ENCODE measurements around the gene INMT.

The INMT gene

GRCh38 chr7:30733216-30733615 is 18.7 kb upstream of the INMT start:
- TF ChIP-seq EZH2phosphoT487 (IDR thresholded peaks at IDR 0.05; ENCODE audit: low read length): no peak
- no peak for TF ChIP-seq EZH2 (optimal IDR thresholded peaks at IDR 0.05; ENCODE audit: low read depth, low read length)
- no peak for TF ChIP-seq CTCF (IDR thresholded peaks at IDR 0.05; ENCODE audit: low read length)
- no peaks in the 10 kb centered on the region for H4K20me1 ChIP-seq (ENCODE audit: insufficient read depth, low read length)

GRCh38 chr7:30733691-30734090 is 18.2 kb upstream of the INMT start:
- Histone ChIP-seq H3K27me3 (replicated peaks; ENCODE audit: insufficient read depth, low read length) (no peaks in the 10 kb centered on the region), H3K36me3 (replicated peaks; ENCODE audit: insufficient read depth, low read length) (no peaks in the 10 kb centered on the region), H2AFZ (ENCODE audit: low read length) (no peak overlapping the region), H3K9me3 (replicated peaks; ENCODE audit: insufficient read depth, low read length) (no peaks in the 10 kb centered on the region), H3K4me3 (ENCODE audit: low read length) (no peak overlapping the region), H3K27ac (ENCODE audit: low read length) (no peak overlapping the region), H3K9me2 (replicated peaks; ENCODE audit: insufficient read depth, low read length) (no peaks in the 10 kb centered on the region), H3K9ac (ENCODE audit: low read length) (no peak overlapping the region), H4K20me1 (ENCODE audit: insufficient read depth, low read length) (no peaks in the 10 kb centered on the region), H3K4me1 (ENCODE audit: low read length) (peaks cover 4% of the 10 kb centered on the region; the same call in 1 of the 2 replicates), H3F3A (ENCODE audit: insufficient read depth, low read length) (no peaks in the 10 kb centered on the region), H3K79me2 (ENCODE audit: low read length) (no peaks in the 10 kb centered on the region), H3K4me2 (ENCODE audit: low read depth, low read length) (no peak overlapping the region)
- no peak for DNase-seq
- no peak for TF ChIP-seq EZH2 (optimal IDR thresholded peaks at IDR 0.05; ENCODE audit: low read depth, low read length)
- TF ChIP-seq CTCF (IDR thresholded peaks at IDR 0.05; ENCODE audit: low read length): no peak
- TF ChIP-seq EZH2phosphoT487 (IDR thresholded peaks at IDR 0.05; ENCODE audit: low read length): no peak

More at GRCh38 chr7:30733216-30733615, 18.7 kb upstream of the INMT start:
- no peak overlapping the region for H3K9ac ChIP-seq (ENCODE audit: low read length)
- no peak for DNase-seq
- H3K36me3 ChIP-seq (replicated peaks; ENCODE audit: insufficient read depth, low read length): no peaks in the 10 kb centered on the region
- H2AFZ ChIP-seq (ENCODE audit: low read length): no peak overlapping the region
- H3K4me1 ChIP-seq (ENCODE audit: low read length): peaks cover 3% of the 10 kb centered on the region; the same call in 1 of the 2 replicates
- no peak overlapping the region for H3K4me2 ChIP-seq (ENCODE audit: low read depth, low read length)
- no peak overlapping the region for H3K4me3 ChIP-seq (ENCODE audit: low read length)
- no peaks in the 10 kb centered on the region for H3K27me3 ChIP-seq (replicated peaks; ENCODE audit: insufficient read depth, low read length)
- no peaks in the 10 kb centered on the region for H3K9me2 ChIP-seq (replicated peaks; ENCODE audit: insufficient read depth, low read length)
- H3F3A ChIP-seq (ENCODE audit: insufficient read depth, low read length): no peaks in the 10 kb centered on the region
- H3K9me3 ChIP-seq (replicated peaks; ENCODE audit: insufficient read depth, low read length): no peaks in the 10 kb centered on the region
- no peaks in the 10 kb centered on the region for H3K79me2 ChIP-seq (ENCODE audit: low read length)
- H3K27ac ChIP-seq (ENCODE audit: low read length): no peak overlapping the region

- Histone ChIP-seq H3K4me2 (ENCODE audit: low read depth, low read length) (no peak overlapping the region), H3K36me3 (replicated peaks; ENCODE audit: insufficient read depth, low read length) (no peaks in the 10 kb centered on the region), H3K27ac (ENCODE audit: low read length) (no peak overlapping the region), H3K4me1 (ENCODE audit: low read length) (peaks cover 4% of the 10 kb centered on the region; the same call in 1 of the 2 replicates), H2AFZ (ENCODE audit: low read length) (no peak overlapping the region), H3K9ac (ENCODE audit: low read length) (no peak overlapping the region), H3K9me3 (replicated peaks; ENCODE audit: insufficient read depth, low read length) (no peaks in the 10 kb centered on the region), H3F3A (ENCODE audit: insufficient read depth, low read length) (no peaks in the 10 kb centered on the region), H3K79me2 (ENCODE audit: low read length) (no peaks in the 10 kb centered on the region), H3K9me2 (replicated peaks; ENCODE audit: insufficient read depth, low read length) (no peaks in the 10 kb centered on the region), H3K4me3 (ENCODE audit: low read length) (no peak overlapping the region), H3K27me3 (replicated peaks; ENCODE audit: insufficient read depth, low read length) (no peaks in the 10 kb centered on the region), H4K20me1 (ENCODE audit: insufficient read depth, low read length) (no peaks in the 10 kb centered on the region)
- TF ChIP-seq EZH2phosphoT487 (IDR thresholded peaks at IDR 0.05; ENCODE audit: low read length) (no peak), EZH2 (optimal IDR thresholded peaks at IDR 0.05; ENCODE audit: low read depth, low read length) (no peak)
- no peak for DNase-seq
Measured at GRCh38 chr7:30734497-30734896, 17.4 kb upstream of the INMT start.

- Histone ChIP-seq H3K9ac (ENCODE audit: low read length) (no peak overlapping the region), H3K9me2 (replicated peaks; ENCODE audit: insufficient read depth, low read length) (no peaks in the 10 kb centered on the region), H4K20me1 (ENCODE audit: insufficient read depth, low read length) (no peaks in the 10 kb centered on the region), H3K27me3 (replicated peaks; ENCODE audit: insufficient read depth, low read length) (no peaks in the 10 kb centered on the region), H3K79me2 (ENCODE audit: low read length) (no peaks in the 10 kb centered on the region), H2AFZ (ENCODE audit: low read length) (no peak overlapping the region), H3K4me3 (ENCODE audit: low read length) (no peak overlapping the region), H3K9me3 (replicated peaks; ENCODE audit: insufficient read depth, low read length) (no peaks in the 10 kb centered on the region), H3F3A (ENCODE audit: insufficient read depth, low read length) (no peaks in the 10 kb centered on the region), H3K4me2 (ENCODE audit: low read depth, low read length) (no peak overlapping the region), H3K27ac (ENCODE audit: low read length) (no peak overlapping the region), H3K36me3 (replicated peaks; ENCODE audit: insufficient read depth, low read length) (no peaks in the 10 kb centered on the region), H3K4me1 (ENCODE audit: low read length) (peaks cover 4% of the 10 kb centered on the region; the same call in 1 of the 2 replicates)
- DNase-seq: no peak
- no peak for TF ChIP-seq CTCF (IDR thresholded peaks at IDR 0.05; ENCODE audit: low read length)
- no peak for TF ChIP-seq EZH2 (optimal IDR thresholded peaks at IDR 0.05; ENCODE audit: low read depth, low read length)
- no peak for TF ChIP-seq EZH2phosphoT487 (IDR thresholded peaks at IDR 0.05; ENCODE audit: low read length)
Measured at GRCh38 chr7:30735631-30736030, 16.3 kb upstream of the INMT start.
